GM12891 (cell line): ENCODE results near the gene NKX3-2.

Source experiments
- DNase-seq: peaks from one replicate; pipeline ENCODE4 v3.0.0; 2011; ENCODE audit warnings: low spot score; ENCODE audit not compliant: insufficient read length
- FAIRE-seq: peaks from 2 replicates; lab custom pipeline; 2011; peaks lifted over from hg19 to GRCh38; lab: Jason Lieb, UNC
- PAX5 ChIP-seq: IDR thresholded peaks from 2 replicates; pipeline ENCODE4 v1.6.1; 2011; ENCODE audit warnings: low read length, moderate library complexity, mild to moderate bottlenecking; ENCODE audit not compliant: insufficient read depth, severe bottlenecking
- POLR2A ChIP-seq: IDR thresholded peaks from 2 replicates; pipeline ENCODE4 v1.6.1; 2011; ENCODE audit warnings: low read depth, low read length, control low read depth
- POLR2AphosphoS5 ChIP-seq: IDR thresholded peaks from 2 replicates; pipeline ENCODE4 v1.6.1; 2011; ENCODE audit warnings: low read depth, low read length, control low read depth
- POU2F2 ChIP-seq: IDR thresholded peaks from 2 replicates; pipeline ENCODE4 v1.6.1; 2011; ENCODE audit warnings: low read depth, mild to moderate bottlenecking, control low read depth, low read length, moderate library complexity
- SPI1 ChIP-seq: IDR thresholded peaks from 2 replicates; pipeline ENCODE4 v1.6.1; 2011; ENCODE audit warnings: low read depth, low read length, control low read depth
- TAF1 ChIP-seq: IDR thresholded peaks from 2 replicates; pipeline ENCODE4 v1.6.1; 2011; ENCODE audit warnings: low read depth, low read length, control low read depth

Gene NKX3-2

DNA sequence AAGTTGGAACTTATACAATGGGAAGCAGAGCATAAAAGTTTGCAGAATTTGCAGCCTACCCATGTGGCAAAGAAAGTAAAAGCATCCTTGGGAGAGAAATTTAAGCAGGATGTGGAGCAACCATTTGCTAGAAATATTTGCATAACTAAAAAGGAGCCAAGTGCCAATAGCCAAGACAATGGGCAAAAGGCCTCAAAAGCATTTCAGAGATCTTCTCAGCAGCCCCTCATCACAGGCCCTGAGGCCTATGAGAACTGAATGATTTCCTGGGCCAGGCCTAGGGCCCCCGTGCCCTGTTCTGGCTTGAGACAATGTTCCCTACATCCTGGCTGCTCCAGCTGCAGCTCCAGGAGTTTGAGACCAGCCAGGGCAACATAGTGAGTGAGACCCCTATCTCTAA is 34.9 kb downstream of the NKX3-2 start:
- FAIRE-seq (no peak), DNase-seq (no peak)
- TF ChIP-seq POLR2A (no peak), SPI1 (no peak), PAX5 (no peak), POU2F2 (no peak), POLR2AphosphoS5 (no peak), TAF1 (no peak)

DNA sequence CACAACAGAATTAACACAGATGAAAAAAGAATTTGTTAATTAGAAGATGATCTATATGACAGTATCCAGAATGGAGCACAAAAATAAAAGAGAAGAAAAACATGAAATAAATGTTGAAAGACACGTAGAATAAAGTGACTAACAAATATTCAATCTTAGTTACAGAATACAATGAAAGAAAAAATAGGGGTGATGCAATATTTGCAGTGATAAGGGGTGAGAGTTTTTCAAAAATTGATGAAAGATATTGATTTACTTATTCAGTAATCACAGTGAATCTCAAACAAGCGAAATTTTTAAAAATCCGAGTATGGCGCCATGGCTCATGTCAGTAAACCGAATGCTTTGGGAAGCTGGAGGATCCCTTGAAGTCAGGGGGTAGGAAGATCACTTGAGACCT is 39.9 kb downstream of the NKX3-2 start:
- DNase-seq (no peak), FAIRE-seq (no peak)
- no peak for TF ChIP-seq TAF1
- TF ChIP-seq POU2F2: no peak
- TF ChIP-seq PAX5: no peak
- TF ChIP-seq POLR2AphosphoS5: no peak
- no peak for TF ChIP-seq POLR2A
- no peak for TF ChIP-seq SPI1

DNA sequence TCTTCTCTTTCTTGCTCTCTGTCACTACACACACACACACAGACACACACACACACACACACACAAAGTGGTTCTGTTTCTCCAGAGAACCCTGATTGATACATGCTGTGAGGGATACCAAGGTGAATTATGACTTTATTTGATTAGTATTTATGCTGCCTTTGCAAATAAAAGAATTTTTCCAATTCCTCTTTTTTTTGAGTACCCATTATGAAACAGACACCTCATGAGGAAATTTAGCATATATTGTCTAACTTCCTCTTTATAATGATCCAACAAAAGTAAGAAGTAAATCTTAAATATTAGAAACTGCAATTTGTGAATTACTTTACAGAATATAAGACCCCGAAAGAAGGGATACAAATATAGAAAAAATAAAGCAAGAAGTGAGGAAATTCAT is 45.8 kb downstream of the NKX3-2 start:
- no peak for TF ChIP-seq PAX5
- DNase-seq: no peak
- FAIRE-seq: no peak

DNA sequence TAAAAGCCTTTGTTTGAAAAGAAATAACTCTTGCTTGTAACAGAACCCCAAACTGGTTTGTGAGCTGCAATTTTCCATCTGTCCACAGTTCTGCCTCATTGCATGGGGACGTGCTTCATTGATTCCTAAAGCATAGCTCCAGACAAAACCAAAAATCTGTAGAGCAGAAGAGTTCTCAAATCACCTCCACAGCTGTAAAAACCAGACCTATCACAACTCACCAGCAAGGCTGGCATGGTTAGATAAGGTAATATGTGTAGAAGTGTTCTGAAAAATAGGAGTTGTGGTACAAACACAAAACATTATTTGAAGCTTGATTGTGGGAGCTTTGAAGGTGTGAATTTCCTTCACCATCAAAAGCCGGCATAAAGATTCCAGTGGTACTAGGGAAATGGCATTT is 47.7 kb downstream of the NKX3-2 start:
- FAIRE-seq (no peak), DNase-seq (no peak)
- no peak for TF ChIP-seq POU2F2
- no peak for TF ChIP-seq POLR2AphosphoS5
- no peak for TF ChIP-seq TAF1
- TF ChIP-seq SPI1: no peak
- TF ChIP-seq PAX5: no peak
- no peak for TF ChIP-seq POLR2A

DNA sequence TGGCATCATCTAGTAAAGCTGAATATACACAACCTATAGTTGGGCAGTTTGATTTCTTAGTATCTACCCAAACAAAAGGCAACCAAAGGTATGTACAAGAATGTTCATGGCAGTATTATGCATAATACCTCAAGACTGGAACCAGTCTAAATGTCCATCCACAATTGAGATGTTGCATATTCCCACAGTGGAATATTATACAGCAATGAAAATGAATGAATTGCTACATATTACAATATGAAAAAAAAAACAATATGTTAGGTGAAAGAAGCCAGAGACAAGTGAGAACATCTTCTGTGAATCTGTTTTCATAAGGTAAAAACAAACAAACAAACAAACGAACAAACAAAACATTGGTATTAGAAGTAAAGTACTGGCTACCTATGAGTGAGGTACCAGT is 48.6 kb downstream of the NKX3-2 start:
- no peak for TF ChIP-seq PAX5
- TF ChIP-seq POLR2AphosphoS5: no peak
- no peak for TF ChIP-seq POLR2A
- TF ChIP-seq SPI1: no peak
- TF ChIP-seq POU2F2: no peak
- TF ChIP-seq TAF1: no peak
- FAIRE-seq (no peak), DNase-seq (no peak)

DNA sequence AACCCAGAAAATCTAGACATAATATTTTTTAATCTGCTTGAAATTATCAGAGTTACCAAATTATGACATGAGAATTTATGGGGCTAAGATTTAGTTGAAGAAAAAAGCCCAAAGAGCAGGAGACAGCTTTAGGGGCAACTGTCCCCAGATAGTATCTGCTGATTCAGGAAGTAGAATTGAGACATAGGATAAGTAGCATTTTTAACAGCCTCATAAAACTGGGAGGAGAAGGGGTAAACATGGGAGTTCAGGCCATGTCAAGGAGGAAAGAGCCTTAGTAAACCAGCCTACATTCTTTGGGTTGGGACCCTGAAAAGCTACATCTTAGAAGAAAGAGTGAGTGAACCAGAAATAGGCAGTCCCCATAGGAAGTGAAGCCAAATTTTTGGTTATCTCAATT is 50.5 kb downstream of the NKX3-2 start:
- TF ChIP-seq PAX5 (no peak), POU2F2 (no peak), POLR2AphosphoS5 (no peak), TAF1 (no peak), SPI1 (no peak), POLR2A (no peak)
- DNase-seq (no peak), FAIRE-seq (no peak)

DNA sequence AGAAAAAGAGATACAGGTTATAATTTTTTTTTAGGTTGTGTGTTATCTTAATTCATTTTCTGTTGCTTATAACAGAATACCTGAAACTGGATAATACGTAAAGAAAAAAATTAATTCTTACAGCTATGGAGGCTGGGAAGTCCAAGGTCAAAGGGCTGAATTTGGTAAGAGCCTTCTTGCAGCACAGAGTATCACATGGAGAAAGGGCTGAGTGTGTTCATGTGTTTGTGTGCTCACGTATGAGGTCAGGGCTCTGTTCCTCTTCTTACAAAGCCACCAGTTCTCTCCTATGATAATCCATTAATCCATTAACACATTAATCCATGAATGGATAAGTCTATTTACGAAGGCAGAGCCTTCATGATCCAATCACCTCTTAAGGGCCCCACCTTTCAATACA is 51.6 kb downstream of the NKX3-2 start:
- no peak for DNase-seq
- FAIRE-seq: no peak
- TF ChIP-seq SPI1 (no peak), POLR2A (no peak)
